Lower leg skin (tissue), 4 donors: ENCODE data around the gene RNF213. TPM values are rescaled to one million over a fixed set of nuclear protein-coding genes. Genes with fewer than 3 reads are reported as not detected.

ENCODE experiments used
- DNase-seq, 2 donors: peaks; one replicate each; pipeline ENCODE4 v3.0.0-alpha.2; 2019; ENCODE audit warnings: low spot score in 2 of 2
- H3K4me3 ChIP-seq: fragments of 200-600 bp; sonication (generic); 2 replicates; pipeline ENCODE4 v1.5.1; 2017; ENCODE audit warnings: mild to moderate bottlenecking, low read depth; ENCODE audit not compliant: poor library complexity, severe bottlenecking
- CTCF ChIP-seq, 3 donors: fragments of 450-650 bp; IDR thresholded peaks; one replicate each; pipeline ENCODE4 v1.5.1; 2016; ENCODE audit warnings: antibody characterized with exemption in 3 of 3, mild to moderate bottlenecking in 3 of 3, moderate library complexity in 2 of 3
- POLR2A ChIP-seq, 2 donors: fragments of 450-650 bp; IDR thresholded peaks; one replicate each; pipeline ENCODE4 v1.6.1; 2016 to 2017; ENCODE audit warnings: antibody characterized with exemption in 2 of 2, mild to moderate bottlenecking in 1 of 2, moderate library complexity in 1 of 2
- WGBS, 2 donors: methylation state at CpG; one replicate each; pipeline ENCODE4 v1.1.5; 2018; 5-methylcytosine and 5-hydroxymethylcytosine counted together
- intact Hi-C: fragments of 100-400 bp; cut with DNase I; formaldehyde crosslinking; loops from one replicate; pipeline ENCODE4 v1.15.0; 2023; ENCODE audit warnings: low total_unique reads
- total RNA-seq, 4 donors: library from RNA; depleted of rRNA; stranded (reverse); fragments of >200 nt; gene quantifications; one replicate each; pipeline ENCODE4 v1.1.0, GENCODE V29; 2016

RNF213 gene
- total RNA-seq, 4 donors from 2014 or later: 48.4 to 103 (median 59.8) TPM

- no peak for TF ChIP-seq POLR2A (IDR thresholded peaks at IDR 0.05)
- no peak for TF ChIP-seq CTCF (IDR thresholded peaks at IDR 0.05)
- intact Hi-C loops: loop anchor here (10.0 kb wide), 1 partner anchor 277 kb away; no protein-coding TSS in a partner anchor
- no peak for DNase-seq
- H3K4me3 ChIP-seq: no peak overlapping the region
- WGBS, 2 donors: 93% methylated on average over 18 of the region's 18 CpGs
These were observed 101.0 kb downstream of the RNF213 start for GRCh38 chr17:80361495-80362220.

DNA sequence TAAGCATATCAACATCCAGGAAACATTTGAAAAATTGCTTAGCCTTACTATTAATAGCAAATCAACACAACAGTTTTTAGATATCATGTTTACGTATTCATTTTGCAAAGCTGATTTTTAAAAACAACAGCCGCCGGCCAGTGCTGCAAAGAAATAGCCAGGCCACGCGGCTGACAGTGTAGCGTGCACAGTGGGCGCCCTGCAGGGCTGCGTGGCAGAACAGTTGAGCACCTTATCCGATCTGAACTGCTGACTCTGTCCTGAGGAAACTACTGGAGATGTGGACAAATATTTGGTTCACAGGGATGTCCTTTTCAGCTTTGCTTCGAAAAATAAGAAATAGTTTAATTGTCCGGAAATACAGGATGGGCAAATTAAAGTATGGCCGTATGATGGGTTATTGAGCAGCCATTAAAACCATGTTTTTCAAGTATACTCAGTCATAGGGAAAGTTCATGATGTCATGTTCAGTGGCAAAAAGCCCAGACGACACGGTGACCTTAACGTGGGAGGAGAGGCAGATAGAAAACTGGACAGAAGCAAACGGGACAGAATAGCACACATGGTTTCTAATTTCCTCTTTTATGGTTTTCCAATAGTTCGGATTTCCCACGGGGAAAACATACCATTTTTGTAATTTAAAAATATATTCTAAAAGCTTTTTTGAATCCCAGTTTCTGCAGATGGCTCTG, 101.9 kb downstream of the RNF213 start:
- WGBS, 2 donors: 71 to 79% methylated on average over 18 of the region's 18 CpGs
- H3K4me3 ChIP-seq: no peak overlapping the region
- TF ChIP-seq CTCF (IDR thresholded peaks at IDR 0.05) (no peak), POLR2A (IDR thresholded peaks at IDR 0.05) (no peak)
- intact Hi-C loops: loop anchor here (10.0 kb wide), 1 partner anchor 278 kb away; no protein-coding TSS in a partner anchor
- no peak for DNase-seq

- no peak overlapping the region for H3K4me3 ChIP-seq
- TF ChIP-seq CTCF (IDR thresholded peaks at IDR 0.05) (no peak), POLR2A (IDR thresholded peaks at IDR 0.05) (no peak)
- DNase-seq: no peak
- 88 to 90% methylated on average over 12 of the region's 12 CpGs for WGBS, 2 donors
- intact Hi-C loops: loop anchor here (10.0 kb wide), 1 partner anchor 278 kb away; no protein-coding TSS in a partner anchor
These were observed 102.5 kb downstream of the RNF213 start for GRCh38 chr17:80363120-80363515.

- no peak for DNase-seq
- intact Hi-C loops: loop anchor here (10.0 kb wide), 1 partner anchor 279 kb away; no protein-coding TSS in a partner anchor
- WGBS, 2 donors: 92 to 93% methylated on average over 24 to 28 of the region's 28 CpGs
- TF ChIP-seq CTCF (IDR thresholded peaks at IDR 0.05): no peak
- TF ChIP-seq POLR2A (IDR thresholded peaks at IDR 0.05): no peak
- H3K4me3 ChIP-seq: no peak overlapping the region
These were observed 103.0 kb downstream of the RNF213 start for GRCh38 chr17:80363518-80364090.

DNA sequence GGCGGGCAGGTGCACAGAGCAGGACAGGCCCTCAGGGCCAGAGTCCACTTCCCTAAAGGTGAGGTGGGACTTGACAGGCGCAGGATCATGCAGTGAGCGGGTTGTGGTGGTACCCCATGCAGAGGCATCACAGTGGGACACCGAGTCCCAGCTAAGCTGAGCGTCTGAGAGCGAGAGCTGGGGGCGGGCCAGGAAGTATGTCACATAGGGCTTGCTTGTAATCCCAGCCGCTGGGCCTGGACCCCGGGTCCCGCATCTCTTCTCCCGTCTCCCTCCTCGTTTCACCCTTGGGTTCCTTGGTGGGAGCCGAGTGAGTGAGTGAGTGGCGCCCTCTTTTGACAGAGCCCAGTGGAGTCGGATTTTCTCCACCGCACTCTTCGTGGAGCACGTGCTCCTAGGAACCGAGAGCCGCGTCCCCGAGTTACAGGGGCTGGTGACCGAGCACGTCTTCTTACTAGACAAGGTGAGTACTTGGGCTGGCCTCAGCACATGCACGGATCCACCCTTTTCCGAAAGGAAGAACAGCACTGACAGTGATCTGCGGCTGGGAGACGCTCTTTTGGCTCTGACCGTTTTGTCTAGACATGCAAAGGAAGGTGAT, 103.5 kb downstream of the RNF213 start:
- WGBS, 2 donors: 73 to 81% methylated on average over 26 to 29 of the region's 29 CpGs
- no peak for DNase-seq

More for the DNA sequence above, 103.5 kb downstream of the RNF213 start:
- no peak overlapping the region for H3K4me3 ChIP-seq
- intact Hi-C loops: loop anchor here (10.0 kb wide), 1 partner anchor 279 kb away; no protein-coding TSS in a partner anchor
- no peak for TF ChIP-seq CTCF (IDR thresholded peaks at IDR 0.05)
- no peak for TF ChIP-seq POLR2A (IDR thresholded peaks at IDR 0.05)
